Psoas muscle (tissue), 8 donors: ENCODE results near the gene MYBPH. TPM values are rescaled to one million over a fixed set of nuclear protein-coding genes. Genes with fewer than 3 reads are reported as not detected.

Experiments used
- ATAC-seq, 4 donors: fragments of 200-7000 bp; cut with Tn5 transposase; one replicate each; pipeline ENCODE4 v1.9.1; 2020; ENCODE audit warnings: moderate library complexity in 3 of 4, mild to moderate bottlenecking in 2 of 4
- DNase-seq, 2 donors: peaks; one replicate each; pipeline ENCODE4 v3.0.0-alpha.2; 2020
- H3K27ac ChIP-seq: fragments of 200-600 bp; one replicate; pipeline ENCODE4 v1.8.0; 2022
- H3K27me3 ChIP-seq, 3 donors: fragments of 200-600 bp in 1 of 3; one replicate each; pipeline versions ENCODE4 v1.6.1 to v1.8.0; 2013 to 2022; ENCODE audit warnings: low read length in 2 of 3, mild to moderate bottlenecking in 2 of 3, moderate library complexity in 1 of 3; ENCODE audit not compliant: insufficient read depth in 3 of 3
- H3K36me3 ChIP-seq, 2 donors: fragments of 200-600 bp in 1 of 2; one replicate each; pipeline versions ENCODE4 v1.6.1 to v1.8.0; 2013 to 2022; ENCODE audit warnings: low read depth in 1 of 2, mild to moderate bottlenecking in 1 of 2, moderate library complexity in 1 of 2; ENCODE audit not compliant: insufficient read depth in 1 of 2
- H3K4me1 ChIP-seq: fragments of 200-600 bp; one replicate; pipeline ENCODE4 v1.8.0; 2022
- H3K4me3 ChIP-seq: fragments of 200-600 bp; one replicate; pipeline ENCODE4 v1.8.0; 2022; ENCODE audit warnings: mild to moderate bottlenecking
- H3K9me3 ChIP-seq: fragments of 200-600 bp; one replicate; pipeline ENCODE4 v1.8.0; 2022
- CTCF ChIP-seq: fragments of 200-600 bp; IDR thresholded peaks from one replicate; pipeline ENCODE4 v1.8.0; 2022; ENCODE audit warnings: antibody characterized with exemption
- WGBS, 3 donors: extraction: QIAGEN DNeasy Blood & Tissue Kit; methylation state at CpG; one replicate each; pipeline versions ENCODE4 v1.1.6 to v1.1.7; 2013; 5-methylcytosine and 5-hydroxymethylcytosine counted together
- intact Hi-C, 2 donors: fragments of 100-400 bp; cut with DNase I; formaldehyde crosslinking; loops; one replicate each; pipeline versions ENCODE4 v1.11.0 to v1.14.2; 2022
- polyA plus RNA-seq, 3 donors: library from polyadenylated mRNA; stranded (reverse); fragments of 200-250 nt; gene quantifications; one replicate each; pipeline ENCODE4 v1.2.3, GENCODE V29; 2013
- total RNA-seq, 4 donors: library from RNA; stranded (reverse); fragmentation: NEBNext Ultra II Directional in 2 of 4; extraction: Animal tissue kit (Norgen Biotek cat#: 25700) in 2 of 4; gene quantifications; one replicate each; pipeline versions ENCODE4 v1.2.1 to v1.2.4, GENCODE V29; 2021 to 2023
- donor health status: healthy with polysubstance abuse.
- donor health status: DM: no; HTN: no; CAD: no; lungs with moderate emphysema.
- donor health status: Bipolar disorder and iron deficiency.
- donor health status: healthy.
- donor health status: DM: yes; HTN: yes; CAD: no.
- donor health status: DM: no; HTN: no; CAD: no.
- donor health status: DM: no; HTN: no; CAD: no.
- donor health status: DM: yes; HTN: yes; CAD: no.

The MYBPH gene
- total and polyA plus RNA-seq, 7 donors: 18.0 to 882 (median 39.1) TPM

DNA sequence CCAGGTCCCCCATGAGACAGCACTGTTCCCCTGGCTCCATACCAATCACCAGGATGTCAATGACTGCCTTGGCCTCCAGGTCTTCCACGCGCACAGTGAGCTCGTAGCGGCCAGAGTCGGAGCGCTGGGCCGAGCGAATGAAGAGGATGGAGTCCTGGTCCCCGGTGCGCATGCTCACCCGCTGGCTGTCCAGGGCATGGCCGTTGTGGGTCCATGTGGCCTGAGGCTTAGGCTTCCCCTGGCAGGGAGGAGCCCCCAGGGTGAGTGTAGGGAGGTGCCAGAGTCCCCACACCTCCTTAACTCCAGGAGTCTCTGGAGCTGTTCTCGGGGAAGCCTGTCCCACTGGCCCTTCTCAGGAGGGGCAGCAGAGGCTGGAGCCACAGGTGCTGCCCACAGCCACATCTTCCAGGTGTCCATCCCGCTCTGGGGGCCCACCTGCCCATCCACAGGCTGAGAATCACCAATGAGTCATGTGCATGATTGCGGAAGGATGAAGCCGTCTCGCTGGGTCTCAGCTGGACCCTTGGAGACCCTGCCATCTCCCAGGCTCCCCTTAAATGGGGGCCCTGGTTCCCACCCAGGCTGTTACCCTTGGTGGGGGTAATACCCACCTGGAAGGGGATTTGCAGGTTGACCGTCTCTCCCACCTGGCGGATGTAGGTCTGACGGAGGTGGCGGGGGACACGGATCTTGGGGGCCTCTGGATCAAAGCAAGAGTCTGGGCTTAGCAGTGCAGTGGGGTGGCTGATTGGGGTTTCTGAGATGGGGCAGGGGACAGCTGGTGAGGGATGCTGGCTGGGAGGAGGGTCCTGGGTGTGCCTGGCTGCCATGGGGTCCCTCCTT is 4.1 kb downstream of the MYBPH start:
- Histone ChIP-seq H3K4me1 (peaks cover 37% of the 10 kb centered on the region), H3K36me3 (peaks cover 0 to 16% of the 10 kb centered on the region in 2 donors), H3K4me3 (no peak overlapping the region), H3K27ac (peak overlapping the region; percentile 89), H3K9me3 (no peaks in the 10 kb centered on the region), H3K27me3 (no peaks in the 10 kb centered on the region)
- DNase-seq (no peak), ATAC-seq (no peak)
- TF ChIP-seq CTCF: no peak
- 94 to 96% (median 96%) methylated on average over 22 of the region's 22 CpGs for WGBS, 3 donors
- intact Hi-C loops: loop anchor here (1.0 to 5.0 kb wide), 6 partner anchors 45 to 132 kb away; partner anchors contain the start of genes ADORA1 (in 1 of the 2) and MYOG (in 1 of the 2)

DNA sequence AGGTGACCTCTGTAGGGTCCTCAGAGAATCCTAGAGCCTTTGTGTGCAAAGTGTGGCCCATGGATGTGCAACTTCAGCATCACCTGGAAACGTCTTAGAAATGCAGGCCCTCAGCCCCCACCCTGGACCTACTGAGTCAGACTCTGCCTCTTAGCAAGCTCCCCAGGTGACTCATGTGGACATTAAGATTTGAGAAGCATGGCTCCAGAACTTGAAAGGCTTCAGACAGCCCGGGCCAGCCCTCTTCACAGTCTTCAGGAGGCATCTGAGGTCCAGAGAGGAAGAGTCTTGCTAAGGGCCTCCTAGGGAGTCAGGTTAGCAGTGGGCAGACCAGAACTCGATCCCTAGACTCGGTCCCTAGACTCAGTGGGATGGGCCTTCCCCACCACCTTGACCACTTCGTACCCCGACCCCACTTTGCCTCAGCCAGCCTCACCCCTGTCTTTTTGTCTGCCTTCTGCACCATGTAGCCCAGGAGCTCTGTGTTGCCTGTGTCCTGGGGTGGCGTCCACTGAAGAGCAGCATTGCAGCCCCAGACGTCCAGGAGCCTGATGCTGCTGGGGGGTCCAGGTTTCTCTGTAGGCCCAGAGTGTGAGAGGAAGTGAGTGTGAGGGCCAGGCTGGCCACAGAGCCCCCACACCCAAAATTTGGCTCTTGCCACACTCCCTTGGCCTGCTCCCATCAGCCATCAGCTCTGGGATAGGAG is 4.8 kb downstream of the MYBPH start:
- Histone ChIP-seq H3K4me3 (no peak overlapping the region), H3K36me3 (peaks cover 0 to 16% of the 10 kb centered on the region in 2 donors), H3K27me3 (no peaks in the 10 kb centered on the region), H3K27ac (peak overlapping the region; percentile 16), H3K4me1 (peaks cover 29% of the 10 kb centered on the region), H3K9me3 (no peaks in the 10 kb centered on the region)
- no peak for ATAC-seq
- DNase-seq: no peak
- no peak for TF ChIP-seq CTCF
- intact Hi-C loops: loop anchor here (5.0 kb wide), 2 partner anchors 47 to 48 kb away; no protein-coding TSS in a partner anchor
- WGBS, 3 donors: 86 to 90% (median 88%) methylated on average over 8 of the region's 8 CpGs

- ATAC-seq (no peak), DNase-seq (no peak)
- Histone ChIP-seq H3K36me3 (peaks cover 0 to 22% of the 10 kb centered on the region in 2 donors), H3K27ac (no peak overlapping the region), H3K27me3 (no peaks in the 10 kb centered on the region), H3K9me3 (no peaks in the 10 kb centered on the region), H3K4me1 (peaks cover 21% of the 10 kb centered on the region), H3K4me3 (no peak overlapping the region)
- intact Hi-C loops: loop anchor here (5.0 kb wide), 2 partner anchors 47 to 48 kb away; no protein-coding TSS in a partner anchor
- WGBS, 3 donors: 91 to 93% (median 91%) methylated on average over 21 of the region's 21 CpGs
- no peak for TF ChIP-seq CTCF
Measured at GRCh38 chr1:203169770-203170520, 5.7 kb downstream of the MYBPH start.

GRCh38 chr1:203168991-203169390 is 6.6 kb downstream of the MYBPH start:
- TF ChIP-seq CTCF: no peak
- no peak overlapping the region for H3K4me3 ChIP-seq
- 92 to 95% (median 92%) methylated on average over 9 of the region's 9 CpGs for WGBS, 3 donors
- peaks cover 14% of the 10 kb centered on the region for H3K4me1 ChIP-seq
- H3K9me3 ChIP-seq: no peaks in the 10 kb centered on the region
- H3K27me3 ChIP-seq: no peaks in the 10 kb centered on the region
- intact Hi-C loops: no loop called here
- H3K27ac ChIP-seq: no peak overlapping the region
- DNase-seq: no peak
- H3K36me3 ChIP-seq: peaks cover 0 to 22% of the 10 kb centered on the region in 2 donors
- ATAC-seq: no peak
